Renal pelvis (tissue), 4 donors: ENCODE measurements around the gene DOK6. TPM values are rescaled to one million over a fixed set of nuclear protein-coding genes. Genes with fewer than 3 reads are reported as not detected.

Experiments
- DNase-seq: peaks from one replicate; pipeline ENCODE4 v3.0.0-alpha.2; 2013
- polyA plus RNA-seq, 3 donors: library from polyadenylated mRNA; unstranded; fragments of 120-200 nt; gene quantifications; one replicate each; pipeline ENCODE4 v1.2.1, GENCODE V29; 2013; ENCODE audit not compliant: insufficient read length in 3 of 3

The DOK6 gene
- polyA plus RNA-seq, 3 donors: 15.8 to 21.9 (median 18.0) TPM

- DNase-seq: no peak
These were observed 279.4 kb downstream of the DOK6 start for GRCh38 chr18:69680123-69680522.

GRCh38 chr18:69683176-69683575, 282.5 kb downstream of the DOK6 start:
- no peak for DNase-seq

- no peak for DNase-seq
These were observed 284.1 kb downstream of the DOK6 start for GRCh38 chr18:69684789-69685188.

- DNase-seq: no peak
These were observed 286.2 kb downstream of the DOK6 start for GRCh38 chr18:69686861-69687260.

- no peak for DNase-seq
These were observed 288.6 kb downstream of the DOK6 start for GRCh38 chr18:69689121-69689759.

- no peak for DNase-seq
These were observed 290.5 kb downstream of the DOK6 start for GRCh38 chr18:69691008-69691760.

- DNase-seq: no peak
These were observed 296.4 kb downstream of the DOK6 start for GRCh38 chr18:69697069-69697468.

- no peak for DNase-seq
These were observed 297.0 kb downstream of the DOK6 start for GRCh38 chr18:69697689-69698088.

GRCh38 chr18:69701305-69701704, 300.6 kb downstream of the DOK6 start:
- DNase-seq: no peak

GRCh38 chr18:69703461-69703860, 302.8 kb downstream of the DOK6 start:
- DNase-seq: no peak

GRCh38 chr18:69705987-69706386, 305.3 kb downstream of the DOK6 start:
- DNase-seq: no peak

- no peak for DNase-seq
These were observed 308.2 kb downstream of the DOK6 start for GRCh38 chr18:69708844-69709243.

- no peak for DNase-seq
These were observed 314.6 kb downstream of the DOK6 start for GRCh38 chr18:69715191-69715795.

GRCh38 chr18:69717586-69717985, 316.9 kb downstream of the DOK6 start:
- no peak for DNase-seq

GRCh38 chr18:69718912-69719547, 318.3 kb downstream of the DOK6 start:
- no peak for DNase-seq

GRCh38 chr18:69720422-69720821, 319.7 kb downstream of the DOK6 start:
- no peak for DNase-seq

GRCh38 chr18:69723434-69723833, 322.7 kb downstream of the DOK6 start:
- no peak for DNase-seq

- no peak for DNase-seq
These were observed 324.3 kb downstream of the DOK6 start for GRCh38 chr18:69725009-69725408.

GRCh38 chr18:69725855-69726508, 325.3 kb downstream of the DOK6 start:
- DNase-seq: no peak

GRCh38 chr18:69727912-69728572, 327.4 kb downstream of the DOK6 start:
- DNase-seq: peak; percentile 3

- DNase-seq: no peak
These were observed 330.0 kb downstream of the DOK6 start for GRCh38 chr18:69730664-69731063.

GRCh38 chr18:69734536-69734935, 333.8 kb downstream of the DOK6 start:
- no peak for DNase-seq
